SIG-M5 treated with dmso at 0.1 percent for 504 hours (cell line): ENCODE results near the gene U2SURP.
A peak's percentile ranks its signal among the peaks of the same experiment; 100 is the strongest.
"Not testable (repeated sequence)": the region's sequence is repeated elsewhere in the genome, so short reads cannot be mapped to it uniquely, and the experiment has no call there.

Source experiments
- DNase-seq: peaks from one replicate; lab custom pipeline; 2025; ENCODE audit not compliant: unreplicated experiment; lab: John Stamatoyannopoulos, UW

Gene U2SURP

GRCh38 chr3:143068059-143068458, 66.7 kb downstream of the U2SURP start:
- DNase-seq: no peak

- DNase-seq: no peak
Measured at GRCh38 chr3:143070977-143071551, 69.7 kb downstream of the U2SURP start.

GRCh38 chr3:143071776-143072175, 70.4 kb downstream of the U2SURP start:
- no peak for DNase-seq

GRCh38 chr3:143072298-143073020, 71.1 kb downstream of the U2SURP start:
- not testable (repeated sequence) for DNase-seq

GRCh38 chr3:143073541-143073940, 72.2 kb downstream of the U2SURP start:
- DNase-seq: not testable (repeated sequence)

GRCh38 chr3:143073983-143074382, 72.6 kb downstream of the U2SURP start:
- not testable (repeated sequence) for DNase-seq

- DNase-seq: no peak
Measured at GRCh38 chr3:143078883-143079282, 77.5 kb downstream of the U2SURP start.

- no peak for DNase-seq
Measured at GRCh38 chr3:143080196-143080595, 78.8 kb downstream of the U2SURP start.

DNA sequence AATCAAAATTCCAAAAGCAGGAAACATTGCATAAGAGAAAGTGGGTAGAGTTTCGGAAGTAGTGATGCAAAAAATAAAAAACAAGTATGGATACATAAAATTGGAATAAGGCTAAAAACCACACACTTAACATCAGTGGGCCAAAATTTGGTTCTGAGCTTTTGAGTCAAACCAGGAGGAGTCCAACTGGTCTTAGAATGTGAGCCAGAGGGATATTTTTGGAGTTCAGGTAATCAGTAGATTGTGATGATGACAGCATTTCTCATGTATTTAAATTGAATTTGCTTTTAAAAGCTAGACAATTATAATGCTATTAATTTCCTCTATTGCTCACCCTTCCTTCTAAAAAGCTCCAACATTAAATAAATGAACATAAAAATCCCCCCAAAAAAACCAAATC, 80.0 kb downstream of the U2SURP start:
- DNase-seq: no peak

DNA sequence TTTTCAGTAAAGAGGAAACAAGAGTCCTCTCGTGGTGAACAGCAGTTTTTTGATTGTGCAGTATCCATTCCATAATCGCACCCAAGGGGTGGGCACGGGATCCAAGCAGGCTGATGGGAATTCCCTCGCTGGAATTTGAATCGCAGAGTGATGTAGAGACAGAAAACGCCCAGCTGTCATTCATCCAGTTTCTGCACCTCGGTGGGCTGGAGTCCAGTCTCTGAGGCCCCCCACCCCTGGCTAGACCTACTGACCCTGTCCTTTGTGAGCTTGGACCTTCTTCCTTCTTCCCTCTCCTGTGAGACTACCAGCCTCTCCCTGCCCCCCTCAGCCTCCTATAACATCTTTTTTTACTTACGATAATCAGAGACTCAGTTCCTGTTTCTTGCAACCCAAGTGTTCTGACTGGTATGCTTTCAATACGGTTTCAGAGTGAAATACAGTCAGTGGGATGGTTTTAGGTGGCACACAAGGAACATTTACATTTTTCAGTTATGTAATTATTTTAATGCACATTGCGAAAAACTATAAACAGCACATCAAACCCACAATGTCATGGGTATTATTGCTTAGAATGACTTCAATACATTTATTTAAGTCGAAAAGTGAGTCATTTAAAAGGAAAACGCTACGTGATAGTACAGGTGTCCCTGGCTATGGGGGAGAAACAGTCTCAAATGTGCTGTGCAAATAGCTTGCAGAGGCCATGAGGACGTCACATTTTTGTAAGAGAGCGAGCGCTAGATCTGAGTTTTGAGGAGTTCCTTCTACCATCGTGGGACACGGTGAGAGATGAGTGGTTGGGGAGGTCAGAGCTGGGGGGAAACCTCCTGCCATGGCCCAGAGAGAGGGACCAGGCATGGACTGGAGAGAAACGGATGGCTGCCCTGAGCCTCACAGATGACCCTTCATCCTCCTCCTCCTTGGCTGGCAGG, 80.7 kb downstream of the U2SURP start:
- DNase-seq: peak; percentile 74

GRCh38 chr3:143083781-143084180, 82.4 kb downstream of the U2SURP start:
- DNase-seq: no peak

DNA sequence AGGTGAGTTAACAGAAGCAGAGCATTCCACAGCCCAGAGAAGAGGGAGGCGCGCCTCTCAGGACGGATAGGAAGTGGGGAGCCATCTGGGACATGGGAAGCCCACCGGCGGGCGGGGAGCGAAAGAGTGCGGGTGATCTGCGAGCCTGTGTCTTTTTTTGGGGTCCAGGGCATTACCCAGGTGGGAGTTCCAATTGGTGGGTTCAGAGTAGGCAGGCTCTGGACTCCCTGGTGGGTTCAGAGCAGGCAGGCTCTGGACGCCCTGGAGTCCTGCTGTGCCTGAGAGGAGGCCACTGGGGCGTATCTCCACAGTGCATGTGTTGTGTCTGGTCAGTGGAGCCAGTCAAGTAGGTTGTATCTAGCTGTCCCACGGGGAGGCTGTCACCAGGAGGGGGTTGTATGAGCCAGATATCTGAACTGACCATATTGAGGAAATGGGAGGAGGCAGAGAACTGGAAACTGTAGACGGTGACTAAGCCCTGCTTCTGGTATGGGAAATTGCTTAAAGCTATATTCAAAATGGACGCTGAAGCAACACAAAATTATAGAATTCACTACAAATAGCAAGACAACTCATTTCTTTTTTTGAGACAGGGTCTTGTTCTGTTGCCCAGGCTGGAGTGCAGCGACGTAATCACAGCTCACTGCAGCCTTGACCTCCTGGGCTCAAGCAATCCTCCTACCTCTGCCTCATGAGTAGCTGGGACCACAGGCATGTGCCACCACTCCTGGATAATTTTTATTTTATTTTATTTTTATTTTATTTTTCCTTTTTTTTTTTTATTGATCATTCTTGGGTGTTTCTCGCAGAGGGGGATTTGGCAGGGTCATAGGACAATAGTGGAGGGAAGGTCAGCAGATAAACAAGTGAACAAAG, 83.7 kb downstream of the U2SURP start:
- peak; percentile 83 for DNase-seq

DNA sequence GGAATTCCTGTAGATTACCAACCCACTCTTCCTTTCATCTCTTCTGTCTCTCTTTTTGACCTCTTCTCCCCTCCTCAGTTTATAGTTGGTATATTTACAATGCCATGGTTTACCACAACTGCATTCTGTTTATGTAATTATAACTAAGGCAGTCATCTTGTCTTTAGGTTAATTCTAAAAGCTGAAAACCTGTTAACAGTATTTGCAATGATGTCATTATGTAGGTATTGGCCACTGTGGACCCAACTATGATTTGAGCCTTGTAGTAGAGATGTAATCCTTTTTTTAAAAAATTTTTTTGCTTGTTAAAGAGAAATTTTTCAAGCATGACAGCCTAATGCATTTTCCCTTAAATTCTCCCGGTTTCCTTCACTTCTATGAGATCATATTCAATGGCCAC, 87.5 kb downstream of the U2SURP start:
- DNase-seq: no peak

DNA sequence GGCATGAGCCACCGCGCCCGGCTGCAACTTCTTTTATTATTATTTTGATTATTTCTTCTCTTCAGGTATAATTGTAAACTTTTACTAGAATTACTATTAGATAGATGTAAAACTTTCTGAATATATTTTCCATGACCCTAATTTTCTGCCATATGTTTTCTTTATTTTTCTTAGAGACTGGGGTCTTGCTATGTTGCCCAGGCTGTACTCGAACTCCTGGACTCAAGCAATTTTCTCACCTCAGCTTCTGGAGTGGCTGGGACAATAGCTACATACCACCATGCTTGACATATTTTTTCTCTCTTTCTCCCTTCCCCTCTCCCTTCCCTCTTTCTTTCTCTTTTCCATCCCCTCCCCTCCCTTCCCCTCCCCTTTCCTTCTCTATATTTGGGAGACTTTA, 88.6 kb downstream of the U2SURP start:
- no peak for DNase-seq

GRCh38 chr3:143090486-143090885, 89.1 kb downstream of the U2SURP start:
- no peak for DNase-seq

GRCh38 chr3:143090976-143091837, 89.8 kb downstream of the U2SURP start:
- DNase-seq: no peak

DNA sequence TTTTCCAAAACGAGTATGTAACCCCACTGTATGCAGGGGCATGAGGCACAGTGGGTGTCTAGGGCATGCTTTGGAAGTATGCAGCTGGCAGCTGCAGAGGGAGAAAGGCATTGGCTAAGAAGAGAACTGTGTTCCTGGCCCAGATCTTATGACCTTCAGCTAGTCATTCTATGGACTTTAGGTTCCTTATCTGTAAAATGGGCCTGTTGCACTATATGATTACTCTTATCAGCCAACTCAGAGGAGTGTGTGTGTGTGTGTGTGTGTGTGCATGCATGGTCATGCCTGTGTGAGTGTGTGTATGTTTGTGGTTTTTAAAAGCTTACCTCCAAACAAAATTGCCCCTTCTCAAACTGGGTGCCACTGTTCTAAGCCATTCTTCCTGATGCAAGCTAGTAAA, 90.8 kb downstream of the U2SURP start:
- DNase-seq: no peak

DNA sequence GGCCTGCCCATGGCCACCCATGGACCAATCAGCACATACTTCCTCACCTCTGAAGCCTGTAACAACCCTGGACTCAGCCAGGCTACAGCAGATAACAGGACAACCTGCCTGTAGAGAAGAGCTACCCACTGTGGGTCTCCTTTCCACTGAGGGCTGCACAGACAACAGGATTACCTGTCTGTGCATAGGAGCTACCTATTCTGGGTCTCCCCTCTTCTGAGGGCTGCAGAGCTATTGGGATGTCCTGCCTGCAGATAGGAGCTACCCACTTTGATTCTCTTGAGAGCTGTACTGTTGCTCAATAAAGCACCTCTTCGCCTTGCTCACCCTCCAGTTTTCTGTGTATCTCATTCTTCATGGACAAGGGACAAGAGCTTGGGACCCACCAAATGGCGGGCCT, 94.4 kb downstream of the U2SURP start:
- no peak for DNase-seq

DNA sequence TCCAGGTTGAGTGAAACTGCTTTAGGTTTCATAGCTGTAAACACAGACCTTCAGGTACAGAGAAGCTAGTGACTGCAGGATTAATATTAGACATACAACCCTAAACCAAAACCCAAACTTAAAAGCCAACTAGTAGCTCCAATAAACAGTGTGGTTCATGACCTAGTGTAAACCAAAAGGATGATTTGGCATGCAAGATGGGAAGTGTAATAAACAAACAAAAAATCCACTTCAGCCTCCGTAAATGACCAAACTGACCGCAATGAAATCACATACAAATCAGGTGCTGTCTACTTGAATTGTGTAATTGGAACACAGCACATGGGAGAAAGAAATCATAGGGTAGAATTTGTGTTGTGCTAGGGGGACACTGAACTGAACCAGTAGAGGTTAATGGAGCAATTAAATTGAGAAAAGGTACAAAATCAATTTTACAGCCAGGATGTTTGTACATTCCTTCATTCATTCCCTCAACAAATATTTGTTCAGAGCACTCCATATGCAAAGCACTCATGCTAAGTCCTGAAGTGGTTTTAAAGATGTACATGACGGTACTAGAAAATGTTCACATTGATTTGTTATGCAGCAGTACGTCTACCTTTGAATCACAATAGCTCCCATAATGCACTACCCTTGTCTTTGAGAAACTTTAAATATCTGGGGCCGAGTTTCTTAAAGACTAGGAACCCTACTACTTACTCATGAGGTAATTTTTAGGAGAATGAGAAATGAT, 96.8 kb downstream of the U2SURP start:
- DNase-seq: no peak
